Iris pigment epithelial cell (primary cell): Measurements from ENCODE around the gene ACAN.

Source experiments
- DNase-seq: peaks from one replicate; pipeline ENCODE4 v3.0.0-alpha.2; 2011; ENCODE audit warnings: low read depth

ACAN gene

DNA sequence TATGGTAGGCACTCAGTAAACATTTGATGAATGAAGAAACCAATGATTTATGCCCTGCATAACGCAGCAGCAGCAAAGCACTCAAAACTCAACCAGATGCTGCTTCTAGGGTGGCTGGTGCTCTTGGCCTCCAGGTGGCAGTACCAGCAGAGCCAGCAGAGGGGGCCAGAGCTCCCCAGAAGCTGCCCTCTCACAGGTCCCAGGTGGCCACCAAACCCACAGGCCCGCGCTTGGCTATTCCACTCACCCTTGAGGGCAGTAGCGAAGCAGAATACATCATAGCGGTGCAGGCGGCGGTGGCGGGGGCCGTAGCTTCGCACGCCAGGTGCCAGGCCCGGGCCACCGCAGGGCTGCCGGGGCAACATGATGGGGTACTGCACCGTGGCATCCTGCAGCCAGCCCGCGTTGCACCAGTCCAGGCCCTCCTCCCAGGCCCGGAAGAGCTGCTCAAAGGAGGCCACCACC is 75.5 kb downstream of the ACAN start:
- peak; percentile 36 for DNase-seq

DNA sequence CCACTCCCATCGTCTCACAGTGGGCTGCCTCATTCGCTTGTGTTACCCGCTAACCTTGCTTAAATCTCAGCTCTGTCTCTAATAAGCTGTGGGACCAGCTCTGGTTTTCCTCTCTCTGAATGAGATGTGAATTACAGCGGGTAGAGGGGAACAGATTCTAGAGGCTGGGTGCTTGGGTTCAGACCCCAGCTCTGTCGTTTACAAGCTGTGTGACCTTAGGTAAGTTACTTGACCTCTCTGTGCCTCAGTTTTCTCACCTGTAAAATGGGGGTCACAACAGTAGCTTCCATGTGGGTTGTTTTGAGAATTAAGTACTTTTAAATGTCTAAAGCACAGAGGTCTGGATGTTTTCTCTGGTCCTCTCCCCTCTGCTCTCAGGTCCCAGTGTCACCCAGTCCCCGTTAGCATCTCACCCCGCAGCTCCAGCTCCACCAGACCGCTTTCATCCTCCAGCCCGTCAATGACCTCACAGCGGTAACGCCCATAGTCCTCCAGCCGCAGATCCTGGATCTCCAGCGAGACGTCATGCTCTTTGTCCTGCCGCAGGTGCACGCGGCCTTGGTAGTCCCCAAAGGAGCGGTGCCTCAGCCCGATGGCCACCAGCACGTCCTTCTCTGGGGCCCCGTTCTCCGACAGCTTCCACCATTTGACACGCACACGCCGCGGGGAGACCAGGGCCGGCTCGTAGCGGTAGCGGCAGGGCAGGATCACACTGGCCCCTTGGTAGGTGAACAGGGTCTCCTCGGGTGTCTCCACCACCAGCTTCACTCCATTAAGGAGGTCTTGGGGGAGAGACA is 77.9 kb downstream of the ACAN start:
- no peak for DNase-seq

DNA sequence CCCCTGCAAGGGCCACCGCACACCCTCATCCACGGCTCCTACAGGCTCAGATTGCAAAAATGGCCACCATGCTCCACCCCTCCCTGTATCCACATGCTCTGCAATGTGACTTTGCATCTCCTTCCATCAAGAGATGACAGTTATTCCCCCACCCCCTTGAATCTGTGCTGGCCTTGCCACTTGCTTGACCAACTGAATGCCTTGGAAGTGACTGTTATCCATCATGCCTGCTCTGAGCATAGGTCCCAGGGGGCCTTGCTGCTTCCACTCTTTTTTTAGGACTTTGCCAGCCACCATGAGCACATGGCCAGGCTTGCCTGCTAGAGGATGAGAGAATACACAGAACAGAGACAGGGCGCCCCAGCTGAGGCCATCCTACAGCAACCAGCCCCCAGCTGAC is 78.5 kb downstream of the ACAN start:
- DNase-seq = no peak

DNA sequence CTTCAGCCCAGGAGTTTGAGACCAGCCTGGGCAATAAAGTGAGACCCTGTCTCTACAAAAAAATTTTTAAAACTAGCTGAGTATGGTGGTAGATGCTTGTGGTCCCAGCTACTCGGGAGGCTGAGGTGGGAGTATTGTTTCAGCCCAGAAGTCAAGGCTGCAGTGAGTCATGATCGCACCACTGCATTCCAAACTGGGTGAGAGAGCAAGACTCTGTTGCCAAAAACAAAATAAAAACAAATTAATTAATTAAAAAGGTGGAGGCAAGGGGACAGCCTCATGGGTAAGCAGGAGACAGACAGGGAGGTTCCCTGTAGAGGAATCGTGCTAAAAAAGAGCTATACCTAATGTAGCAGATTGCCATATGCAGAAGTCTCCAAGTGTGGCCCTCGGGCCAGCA is 79.5 kb downstream of the ACAN start:
- peak; percentile 67 for DNase-seq

DNA sequence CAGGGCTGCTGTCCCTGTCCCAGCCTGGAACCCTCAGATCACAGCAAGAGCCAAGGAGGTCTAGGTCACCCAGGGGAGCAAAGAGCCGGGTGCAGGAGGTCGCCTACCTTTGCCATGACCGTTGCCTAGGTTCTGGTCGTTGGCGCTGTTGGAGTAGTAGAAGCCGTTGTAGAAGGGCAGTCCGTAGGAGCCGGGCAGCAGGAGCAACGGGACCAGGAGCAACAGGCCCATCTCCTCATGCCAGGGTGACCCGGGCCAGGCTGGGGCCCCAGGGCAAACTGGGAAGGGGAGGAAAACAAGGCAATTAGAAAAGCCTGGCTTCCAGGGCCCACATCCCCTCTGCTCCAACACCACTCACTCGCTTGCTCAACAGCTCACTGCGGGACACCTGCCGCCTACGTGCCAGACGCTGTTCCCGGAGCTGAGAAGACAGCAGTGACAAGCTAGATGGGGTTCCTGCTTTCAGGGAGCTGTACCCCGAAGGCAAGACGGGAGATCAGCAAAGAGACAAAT is 83.9 kb downstream of the ACAN start:
- no peak for DNase-seq

DNA sequence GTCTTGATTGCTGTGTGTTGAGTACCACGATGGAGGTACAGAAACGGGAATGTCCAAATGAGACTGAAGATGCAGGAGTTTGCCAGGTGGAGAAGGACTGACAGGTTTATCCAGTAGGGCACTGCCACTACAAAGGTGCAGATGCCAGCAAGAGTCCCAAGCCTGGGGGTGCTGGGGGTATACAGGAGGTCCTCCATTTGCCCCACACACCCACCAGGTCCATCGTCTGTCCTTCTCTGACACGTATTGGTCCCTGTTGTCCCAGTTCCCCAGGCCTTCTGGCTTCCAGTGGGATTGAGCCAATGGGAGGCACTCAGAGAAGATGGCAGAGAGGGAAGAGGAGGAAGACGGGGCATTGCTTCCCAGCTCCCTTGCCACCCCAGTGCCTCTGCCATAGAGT is 85.5 kb downstream of the ACAN start:
- DNase-seq = no peak

DNA sequence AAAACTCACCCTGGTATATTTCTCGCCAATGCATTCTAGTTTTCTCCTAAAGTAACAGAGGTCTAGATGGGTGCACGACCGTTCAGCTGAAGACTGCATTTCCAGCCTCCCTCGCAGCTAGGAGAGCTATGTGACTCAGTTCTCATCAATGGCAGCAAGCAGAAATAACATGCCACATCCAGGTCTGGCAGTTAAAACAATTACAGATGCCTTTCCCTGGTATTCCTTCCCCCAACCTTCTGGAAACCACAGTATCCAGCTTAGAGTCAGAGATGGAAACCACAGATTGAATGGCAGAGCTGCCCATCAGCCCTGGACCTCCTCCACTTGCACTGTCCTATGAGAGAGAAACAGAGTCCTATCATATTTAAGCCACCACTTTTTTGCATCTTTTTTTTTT is 87.3 kb downstream of the ACAN start:
- DNase-seq = no peak

DNA sequence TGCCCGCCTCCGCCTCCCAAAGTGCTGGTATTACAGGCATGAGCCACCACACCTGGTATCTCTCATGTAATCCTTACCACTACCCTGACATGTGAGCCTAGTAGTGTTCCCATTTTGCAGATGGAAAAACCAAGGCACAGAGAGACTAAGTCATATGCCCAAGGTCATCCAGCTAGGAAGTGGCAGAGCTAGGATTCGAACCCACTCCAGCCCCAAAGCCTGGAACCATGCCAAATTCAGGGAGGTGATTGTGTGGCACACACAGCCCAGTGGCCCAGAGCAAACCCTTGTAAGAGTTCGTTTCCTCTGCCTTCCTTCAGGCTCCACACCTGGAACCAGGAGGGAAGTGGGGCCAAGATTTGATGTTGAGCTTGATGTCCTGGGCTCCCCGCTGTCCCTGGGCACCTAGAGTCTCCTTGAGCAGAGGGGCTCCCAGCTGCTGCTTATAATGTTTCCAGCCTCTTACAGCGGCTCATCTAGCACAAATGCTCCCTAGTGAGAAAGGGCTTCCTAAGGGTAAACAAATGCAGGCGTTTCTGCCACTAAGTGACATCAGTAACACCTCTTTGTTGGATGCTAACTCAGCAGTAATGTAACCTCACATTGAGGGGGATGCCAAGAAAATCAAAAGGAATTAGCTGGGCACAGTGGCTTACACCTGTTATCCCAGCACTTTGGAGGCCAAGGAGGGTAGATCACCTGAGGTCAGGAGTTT is 88.5 kb downstream of the ACAN start:
- no peak for DNase-seq

DNA sequence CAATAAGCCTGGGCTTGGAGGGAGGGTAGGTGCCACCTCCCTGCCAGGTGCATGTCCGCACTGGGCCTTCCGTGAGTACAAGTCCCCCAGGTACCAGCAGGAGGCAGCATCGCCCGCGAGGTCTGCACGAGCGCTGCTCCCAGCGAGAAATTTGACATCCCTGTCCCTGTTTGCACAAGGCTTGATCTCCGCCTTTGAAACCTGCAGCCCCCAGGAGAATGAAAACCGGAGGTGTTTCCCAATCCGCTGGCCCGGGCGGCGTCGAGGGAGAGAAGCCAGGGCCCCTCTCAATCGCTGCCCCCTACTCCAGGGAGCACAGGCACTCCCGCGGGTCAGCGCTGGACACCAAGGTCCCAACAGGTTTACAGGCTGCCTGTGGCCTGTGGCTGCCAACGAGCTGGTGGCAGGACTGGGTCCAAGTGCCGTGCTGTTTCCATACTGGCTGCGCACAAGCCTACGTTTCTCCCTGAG is 91.1 kb downstream of the ACAN start:
- no peak for DNase-seq

DNA sequence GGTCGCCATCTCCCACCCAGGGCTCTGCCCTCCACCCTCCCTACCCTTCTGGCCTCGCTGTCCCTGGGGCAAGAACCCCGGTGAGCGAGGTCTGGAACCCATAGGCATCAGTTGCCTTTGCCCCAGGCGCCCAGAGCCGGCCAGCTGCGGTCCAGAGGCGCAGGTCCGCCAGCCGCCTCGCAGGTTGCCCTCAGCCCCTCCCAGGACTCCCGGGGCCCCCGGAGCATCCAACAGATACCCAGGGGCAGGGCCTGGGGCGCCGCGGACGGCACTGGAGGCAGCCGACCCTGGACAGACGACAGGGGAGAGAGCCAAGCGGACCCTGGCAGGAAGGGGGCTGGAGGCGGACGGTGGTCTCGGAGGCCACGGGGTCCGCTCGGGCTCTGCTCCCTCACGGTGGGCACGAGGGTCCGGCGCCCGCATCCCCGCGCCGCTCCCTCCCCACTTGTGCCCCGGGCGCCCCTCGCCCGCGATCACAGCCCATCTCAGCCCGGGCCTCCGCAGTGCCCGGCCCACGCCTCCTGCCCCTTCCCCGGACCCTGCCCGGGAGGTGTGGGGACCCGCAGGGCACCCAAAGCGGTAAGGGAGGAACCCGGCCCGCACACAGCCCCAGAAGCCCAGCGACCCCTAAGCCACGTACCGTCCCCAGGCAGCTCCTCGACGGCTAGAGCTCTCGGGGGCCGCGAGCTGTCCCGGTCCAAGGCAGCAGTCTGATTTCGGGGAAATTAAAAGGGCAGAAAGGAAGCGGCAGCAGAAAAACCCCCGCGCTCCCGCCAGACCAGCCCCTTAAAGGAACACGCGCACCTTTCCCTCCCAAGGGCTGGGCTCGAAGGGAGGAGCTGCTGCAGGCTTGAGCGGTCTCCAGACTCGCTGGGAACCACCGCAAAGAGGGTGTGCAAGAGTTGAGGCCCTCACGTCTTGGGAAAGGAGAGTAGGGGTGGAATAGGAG is 91.9 kb downstream of the ACAN start, which contains the start of gene HAPLN3:
Gene HAPLN3 (minus strand): TSS at position 726 of the 949 bp plus-strand sequence. CDS start 8,246 bp downstream, outside the sequence.
- peak; percentile 50 for DNase-seq

DNA sequence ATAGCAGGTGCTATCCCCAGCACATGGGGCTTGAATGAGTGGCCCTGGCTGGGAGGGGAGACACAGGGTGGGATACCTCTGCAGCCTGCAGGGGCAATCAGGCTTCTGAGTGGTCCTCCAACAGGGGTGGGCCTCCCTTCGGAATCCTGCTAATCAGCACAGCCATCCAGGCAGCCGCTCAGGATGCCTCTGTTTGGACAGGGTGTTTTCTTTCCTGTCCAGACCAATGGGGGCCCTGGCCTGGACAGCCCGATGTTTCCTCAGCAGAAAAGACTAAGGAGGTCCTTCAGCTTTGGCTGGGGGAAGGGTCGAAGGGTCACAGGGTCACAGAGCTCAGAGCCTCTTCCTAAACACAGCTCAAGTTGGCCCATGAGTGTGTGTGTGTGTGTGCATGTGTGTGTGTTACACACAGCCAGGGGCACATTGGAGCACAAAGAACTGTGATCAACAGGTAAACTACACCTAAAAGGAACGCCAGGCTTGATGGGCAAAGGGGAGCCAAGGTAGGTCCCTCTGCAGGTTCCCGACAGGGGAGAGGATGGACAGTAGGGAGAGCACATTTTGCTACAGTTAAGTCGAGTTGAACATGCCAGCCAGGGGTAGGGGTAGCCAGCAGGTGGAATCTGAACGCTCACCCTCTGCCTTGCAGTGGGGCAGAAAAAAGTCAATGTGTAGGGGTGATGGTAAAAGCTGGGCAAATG is 93.2 kb downstream of the ACAN start:
- DNase-seq = no peak

DNA sequence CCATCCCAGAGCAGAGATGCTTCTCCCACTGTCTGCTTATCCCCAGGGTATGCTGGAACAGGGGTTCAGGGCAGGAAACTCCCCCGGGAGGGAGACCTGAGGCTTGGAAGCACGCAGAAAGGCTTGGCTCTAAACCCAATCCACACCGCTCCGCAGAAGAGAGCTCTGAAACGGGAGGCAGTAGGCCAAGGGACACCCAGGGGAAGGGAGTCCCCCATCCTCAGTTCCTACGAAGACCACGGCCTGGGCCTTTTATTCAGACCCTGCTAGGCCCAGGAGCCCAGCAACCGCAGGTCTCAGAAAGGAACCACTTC is 93.9 kb downstream of the ACAN start:
- DNase-seq = no peak

DNA sequence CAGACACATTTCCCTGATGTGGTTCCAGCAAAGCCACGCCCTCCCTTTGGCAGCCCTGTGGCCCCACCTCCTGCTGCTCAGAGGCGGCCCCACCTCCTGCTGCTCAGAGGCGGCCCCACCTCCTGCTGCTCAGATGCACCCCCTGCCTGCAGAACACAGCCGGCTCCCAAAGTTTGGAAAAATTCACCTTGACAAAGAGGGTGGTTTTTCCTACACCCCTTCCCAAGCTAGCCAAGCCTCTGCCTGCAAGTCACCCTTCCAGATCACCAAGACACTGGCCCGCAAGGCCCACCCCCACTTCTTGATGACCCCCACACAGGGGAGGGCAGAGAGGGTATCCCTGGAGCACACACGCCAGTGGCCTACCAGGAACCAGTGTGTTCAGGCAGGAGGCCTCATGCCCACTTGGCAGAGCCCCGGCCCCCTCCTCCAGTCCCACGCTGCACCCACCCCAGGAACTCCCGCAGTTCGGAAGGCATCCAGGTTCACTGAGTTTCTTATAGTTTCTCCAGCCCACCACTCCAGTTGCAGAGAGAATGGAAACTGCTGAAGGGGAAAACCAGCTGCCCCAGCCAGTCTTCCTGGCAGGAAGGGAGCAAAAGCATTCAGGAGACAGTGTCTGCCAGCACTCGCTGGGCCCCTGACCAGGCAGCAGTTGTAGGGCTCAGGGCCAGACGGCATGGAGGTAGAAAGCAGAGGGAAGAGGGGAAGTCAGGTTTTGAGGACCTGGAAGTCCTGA is 94.4 kb downstream of the ACAN start:
- peak; percentile 92 for DNase-seq

DNA sequence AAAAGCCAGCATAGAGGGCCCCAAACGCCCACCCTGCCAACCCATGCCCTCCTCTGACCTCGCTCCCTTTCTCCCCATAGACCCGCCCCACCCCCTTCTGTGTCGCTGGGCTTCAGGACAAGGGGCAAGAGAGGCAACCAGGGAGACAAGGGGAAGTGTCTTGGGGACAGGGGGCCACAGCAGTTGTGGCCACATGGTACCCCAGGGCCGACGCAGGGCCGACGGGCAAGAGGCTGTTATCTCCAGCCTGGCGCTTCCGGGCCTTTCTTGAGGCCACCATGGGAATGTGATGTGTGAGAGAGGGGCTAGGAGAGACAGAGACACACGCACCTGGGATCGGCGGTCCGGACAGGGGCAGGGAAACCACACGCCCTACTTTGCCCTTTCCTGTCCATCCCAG is 95.5 kb downstream of the ACAN start:
- DNase-seq = no peak

DNA sequence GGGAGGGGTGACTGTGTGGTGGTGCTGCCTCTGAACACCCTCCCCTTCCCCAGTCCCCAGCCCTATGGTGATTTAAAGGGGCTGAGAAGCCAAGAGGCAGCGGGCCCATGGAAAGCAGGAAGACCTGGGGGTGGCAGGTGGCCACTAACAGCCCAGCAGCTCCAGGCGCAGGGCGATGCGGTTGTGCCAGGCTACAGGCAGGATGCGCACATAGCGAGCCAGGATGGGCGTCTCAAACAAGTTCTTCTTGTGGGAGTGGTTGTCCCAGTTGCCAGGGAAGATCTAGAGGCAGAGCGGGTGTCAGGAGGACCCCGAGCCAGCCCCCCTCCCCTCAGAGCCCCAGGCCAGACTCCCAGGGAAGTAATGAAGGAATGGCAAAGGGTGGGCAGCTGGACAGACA is 96.0 kb downstream of the ACAN start:
- DNase-seq = no peak

DNA sequence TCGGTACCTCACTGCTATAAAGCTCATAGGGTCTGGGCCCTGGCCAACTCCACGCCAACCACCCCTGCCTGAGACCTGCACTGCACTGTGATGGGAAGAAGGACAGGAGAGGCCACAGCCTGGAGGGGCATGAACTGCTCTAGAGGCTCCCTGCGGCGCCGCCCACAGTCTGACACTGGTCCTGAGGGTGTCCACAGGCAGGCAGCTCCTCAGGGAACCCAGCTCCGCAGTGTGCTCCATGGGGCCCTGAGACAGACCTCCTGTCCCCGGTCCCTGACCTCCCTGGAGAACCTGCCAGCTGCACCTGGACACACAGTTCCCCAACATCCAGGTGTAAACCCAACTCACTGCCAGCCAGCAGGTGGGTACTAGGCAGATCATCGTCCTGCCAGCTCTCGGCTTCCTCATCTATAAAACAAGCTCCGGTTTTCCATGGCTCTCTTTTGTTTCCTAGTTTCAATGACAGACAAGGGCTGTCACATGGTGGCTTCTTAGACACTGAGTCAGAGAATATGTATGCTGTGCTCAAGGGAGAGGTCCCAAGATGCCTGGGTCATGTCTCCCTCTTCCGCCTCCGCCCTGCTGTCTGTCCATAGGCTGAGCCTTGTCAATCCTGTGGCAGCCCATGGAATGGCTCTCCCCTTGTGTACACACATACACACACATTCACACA is 97.2 kb downstream of the ACAN start:
- no peak for DNase-seq

DNA sequence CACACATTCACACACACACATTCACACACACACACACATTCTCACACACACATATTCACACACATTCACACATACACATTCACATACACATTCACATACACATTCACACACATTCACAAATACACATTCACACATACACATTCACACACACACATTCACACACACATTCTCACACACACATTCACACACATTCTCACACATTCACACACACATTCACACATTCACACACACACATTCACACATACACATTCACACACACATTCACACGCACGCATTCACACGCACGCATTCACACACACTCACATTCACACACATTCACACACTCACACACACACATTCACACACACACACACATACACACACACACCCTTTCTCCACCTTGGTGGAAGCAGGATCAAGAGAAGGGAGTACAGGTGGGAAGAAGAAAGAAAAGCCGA is 97.8 kb downstream of the ACAN start:
- no peak for DNase-seq

DNA sequence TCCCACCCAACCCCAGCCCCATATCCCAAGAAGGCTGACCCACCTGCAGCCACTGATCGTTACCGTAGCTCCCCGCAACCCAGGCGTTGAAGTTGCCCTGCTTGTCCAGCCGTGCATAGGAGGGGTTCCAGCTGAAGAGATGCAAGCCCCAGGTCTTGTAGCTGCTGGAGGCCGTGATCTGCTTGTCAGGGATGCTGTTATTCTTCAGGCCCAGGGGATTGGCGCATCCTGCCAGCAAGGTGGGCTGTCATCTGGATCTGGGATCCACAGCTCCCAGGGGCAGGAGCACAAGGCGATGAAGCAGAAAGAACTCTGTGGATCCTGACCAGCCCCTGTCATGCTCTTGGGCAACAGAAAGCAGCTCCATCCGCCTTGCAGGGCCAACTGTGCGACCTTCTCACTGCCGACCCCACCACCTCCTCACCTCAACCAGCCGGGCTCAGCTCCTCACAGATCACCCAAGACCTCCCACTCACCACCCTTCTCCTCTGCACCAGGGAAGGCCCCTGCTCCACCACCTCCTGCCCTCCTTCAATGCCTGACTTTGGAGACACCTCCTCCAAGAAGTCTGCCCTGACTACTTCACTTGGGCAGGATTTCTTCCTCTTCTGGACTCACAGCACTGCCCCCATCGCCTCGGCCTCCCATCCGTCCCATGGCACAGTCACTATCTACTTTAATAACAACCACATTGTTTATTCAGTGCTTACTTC is 98.4 kb downstream of the ACAN start:
- no peak for DNase-seq

DNA sequence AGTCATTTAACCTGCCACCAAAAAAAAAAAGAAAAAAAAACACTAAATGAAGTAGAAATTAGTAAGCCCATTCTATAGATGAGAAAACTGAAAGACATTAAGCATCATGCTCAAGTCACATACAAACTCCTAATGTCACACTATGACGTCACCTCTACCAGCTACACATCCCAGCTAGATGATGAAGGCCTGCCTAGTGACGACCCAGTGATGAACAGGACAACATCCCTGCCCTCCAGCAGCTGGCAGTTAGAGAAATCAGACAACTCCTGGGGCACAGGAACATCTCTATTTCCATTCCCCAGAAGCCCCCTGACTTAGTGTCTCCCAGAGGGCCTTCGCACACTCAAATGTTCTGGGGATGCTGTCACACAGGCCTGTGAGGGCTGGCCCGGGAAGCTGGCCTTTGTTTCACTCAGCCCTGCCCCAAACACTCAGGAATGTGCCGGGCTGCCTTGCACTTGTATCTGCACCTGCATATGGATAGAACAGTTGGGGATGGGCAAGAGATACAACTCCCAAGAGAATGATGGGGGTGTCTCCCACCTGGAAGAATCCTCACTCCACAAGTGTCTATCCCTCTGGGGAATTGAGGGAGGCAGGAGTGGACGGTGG is 99.1 kb downstream of the ACAN start:
- no peak for DNase-seq
